Measurements from ENCODE around the gene MADD. TPM values are rescaled to one million over a fixed set of nuclear protein-coding genes. Genes with fewer than 3 reads are reported as not detected.

The MADD gene
- total and polyA plus RNA-seq, 10 of the 15 experiments (the other 5 are each of a cell fraction or from before 2014, with no cell fraction given) = 0.47 to 35.4 (median 17.6) TPM

GRCh38 chr11:47260366-47260765 is 9.6 kb upstream of the MADD start:
- TF ChIP-seq SIX5 (IDR thresholded peaks at IDR 0.05; ENCODE audit: low read depth, low read length, severe bottlenecking) = no peak
- TF ChIP-seq MXI1 (IDR thresholded peaks at IDR 0.05; ENCODE audit: low read depth, low read length) = no peak
- no peak for TF ChIP-seq IKZF2 (IDR thresholded peaks at IDR 0.05)
- no peak for TF ChIP-seq RAD21 (IDR thresholded peaks at IDR 0.05; ENCODE audit: insufficient read depth, low read depth, low read length)
- H3K9ac ChIP-seq (ENCODE audit: control insufficient read depth, insufficient read depth, low read length) = no peak overlapping the region
- in situ Hi-C loops (cut with MboI) = no loop called here
- CTCF ChIA-PET = interaction anchor here (0.9 to 3.6 kb wide), 16 partner anchors 11 to 361 kb away, joined by 3 to 88 read pairs (median 6); partner anchors contain the start of genes ACP2, ARFGAP2, DDB2 and PACSIN3
- no peak for FAIRE-seq
- no peaks in the 10 kb centered on the region for H3K79me2 ChIP-seq (ENCODE audit: control insufficient read depth, insufficient read depth, low read length)
- BruUV-seq (replicated peaks) = no TSS peak
- RAD21 ChIA-PET (ENCODE audit: unreplicated experiment) = interaction anchor here (1.0 to 3.2 kb wide), 8 partner anchors 11 to 95 kb away, joined by 3 to 29 read pairs (median 4); partner anchors contain the start of genes ACP2, ARFGAP2 and DDB2
- POLR2A ChIA-PET = interaction anchor here (0.6 kb wide), 1 partner anchor 8 kb away, joined by 3 read pairs; no protein-coding TSS in a partner anchor
- H2AFZ ChIP-seq (ENCODE audit: control insufficient read depth, low read depth, low read length) = no peak overlapping the region
- no peak for ATAC-seq
- no peak overlapping the region for H3K4me2 ChIP-seq (ENCODE audit: control insufficient read depth, insufficient read depth)
- SMC1A ChIA-PET (ENCODE audit: uncharacterized antibody, unreplicated experiment) = interaction anchor here (0.8 to 3.2 kb wide), 7 partner anchors 11 to 108 kb away, joined by 3 to 35 read pairs (median 8); partner anchors contain the start of genes ACP2 and ARFGAP2
- no peaks in the 10 kb centered on the region for H4K20me1 ChIP-seq (ENCODE audit: control insufficient read depth, insufficient read depth)
- no peaks in the 10 kb centered on the region for H3K27me3 ChIP-seq (replicated peaks in 1 of 2; ENCODE audit: control insufficient read depth in 2 of 2, insufficient read depth in 2 of 2, low read length in 1 of 2)
- no peaks in the 10 kb centered on the region for H3K9me3 ChIP-seq (replicated peaks; ENCODE audit: control insufficient read depth, insufficient read depth, low read length)
- H3K4me3 ChIP-seq = no peak overlapping the region
- no peak for DNase-seq (ENCODE audit: low read depth, low spot score)
- H3K27ac ChIP-seq (ENCODE audit: control insufficient read depth, insufficient read depth) = no peak overlapping the region
- intact Hi-C loops (cut with micrococcal nuclease; ENCODE audit: unreplicated experiment) = no loop called here
- 89% methylated on average over 19 of the region's 19 CpGs for WGBS (ENCODE audit: insufficient coverage, insufficient replicate concordance, low lambda C conversion rate, missing lambda C conversion rate)
- peaks cover 2% of the 10 kb centered on the region; the same call in 1 of the 2 replicates for H3K4me1 ChIP-seq (ENCODE audit: control insufficient read depth, insufficient read depth, low read length)
- no peaks in the 10 kb centered on the region for H3K36me3 ChIP-seq (ENCODE audit: control insufficient read depth in 2 of 2, insufficient read depth in 2 of 2, low read length in 1 of 2)

GRCh38 chr11:47261291-47261800 is 8.6 kb upstream of the MADD start:
- intact Hi-C loops (cut with micrococcal nuclease; ENCODE audit: unreplicated experiment) (no loop called here), in situ Hi-C loops (cut with MboI) (no loop called here)
- Histone ChIP-seq H4K20me1 (ENCODE audit: control insufficient read depth, insufficient read depth) (no peaks in the 10 kb centered on the region), H3K4me3 (no peak overlapping the region), H3K4me2 (ENCODE audit: control insufficient read depth, insufficient read depth) (no peak overlapping the region), H3K36me3 (ENCODE audit: control insufficient read depth in 2 of 2, insufficient read depth in 2 of 2, low read length in 1 of 2) (no peaks in the 10 kb centered on the region), H2AFZ (ENCODE audit: control insufficient read depth, low read depth, low read length) (no peak overlapping the region), H3K27me3 (replicated peaks in 1 of 2; ENCODE audit: control insufficient read depth in 2 of 2, insufficient read depth in 2 of 2, low read length in 1 of 2) (no peaks in the 10 kb centered on the region), H3K9me3 (replicated peaks; ENCODE audit: control insufficient read depth, insufficient read depth, low read length) (no peaks in the 10 kb centered on the region), H3K79me2 (ENCODE audit: control insufficient read depth, insufficient read depth, low read length) (no peaks in the 10 kb centered on the region), H3K27ac (ENCODE audit: control insufficient read depth, insufficient read depth) (no peak overlapping the region), H3K4me1 (ENCODE audit: control insufficient read depth, insufficient read depth, low read length) (peaks cover 10% of the 10 kb centered on the region), H3K9ac (ENCODE audit: control insufficient read depth, insufficient read depth, low read length) (no peak overlapping the region)
- BruUV-seq (replicated peaks) = no TSS peak
- ChIA-PET SMC1A (ENCODE audit: uncharacterized antibody, unreplicated experiment) (interaction anchor here (1.4 to 3.2 kb wide), 2 partner anchors 12 to 83 kb away, joined by 3 to 17 read pairs; partner anchors contain the start of gene ACP2), POLR2A (no interaction called here), RAD21 (ENCODE audit: unreplicated experiment) (interaction anchor here (3.2 kb wide), 1 partner anchor 83 kb away, joined by 29 read pairs; the partner anchor contains the start of gene ARFGAP2), CTCF (interaction anchor here (1.2 to 3.6 kb wide), 2 partner anchors 45 to 81 kb away, joined by 3 to 33 read pairs; partner anchors contain the start of gene DDB2)
- no peak for FAIRE-seq
- no peak for ATAC-seq
- 88% methylated on average over 22 of the region's 22 CpGs for WGBS (ENCODE audit: insufficient coverage, insufficient replicate concordance, low lambda C conversion rate, missing lambda C conversion rate)
- DNase-seq (ENCODE audit: low read depth, low spot score) = no peak
- TF ChIP-seq TAF1 (IDR thresholded peaks at IDR 0.05; ENCODE audit: borderline replicate concordance, low read depth, low read length) = no peak
- no peak for TF ChIP-seq NR2C1 (IDR thresholded peaks at IDR 0.05)
- no peak for TF ChIP-seq SMAD1 (IDR thresholded peaks at IDR 0.05; ENCODE audit: low read depth, partially characterized antibody)
- TF ChIP-seq JUND (IDR thresholded peaks at IDR 0.05; ENCODE audit: low read depth, low read length) = no peak
- no peak for TF ChIP-seq HCFC1 (IDR thresholded peaks at IDR 0.05; ENCODE audit: low read length)
- TF ChIP-seq EP300 (IDR thresholded peaks at IDR 0.05; ENCODE audit: borderline replicate concordance in 1 of 2, control insufficient read depth in 1 of 2, low read depth in 2 of 2, low read length in 2 of 2) = no peak
- no peak for TF ChIP-seq CHD4 (IDR thresholded peaks at IDR 0.05)
- TF ChIP-seq DPF2 (IDR thresholded peaks at IDR 0.05) = no peak
- TF ChIP-seq ESRRA (IDR thresholded peaks at IDR 0.05; ENCODE audit: low read length) = no peak
- no peak for TF ChIP-seq SMC3 (IDR thresholded peaks at IDR 0.05; ENCODE audit: borderline replicate concordance, low read length)
- TF ChIP-seq BCL3 (IDR thresholded peaks at IDR 0.05; ENCODE audit: borderline replicate concordance, insufficient read depth, low read depth, low read length, poor library complexity, severe bottlenecking) = no peak
- no peak for TF ChIP-seq YY1 (IDR thresholded peaks at IDR 0.05; ENCODE audit: low read depth, low read length)

Measured in GM12878 (cell line).